AG10803 (cell line): Measurements from ENCODE around the gene MINDY1.

Experiments
- DNase-seq: peaks from one replicate; pipeline ENCODE4 v3.0.0; 2010; ENCODE audit warnings: low read depth
- H3K4me3 ChIP-seq: 2 replicates; pipeline ENCODE4 v1.5.1; 2011; ENCODE audit warnings: mild to moderate bottlenecking, low read length, control low read depth
- CTCF ChIP-seq: conservative IDR thresholded peaks from 2 replicates; pipeline ENCODE4 v1.5.1; 2011; ENCODE audit warnings: mild to moderate bottlenecking, low read length, control low read depth, inconsistent platforms

MINDY1 gene

GRCh38 chr1:150963321-150964163 is 43.2 kb downstream of the MINDY1 start:
- no peak for DNase-seq
- no peak overlapping the region for H3K4me3 ChIP-seq
- no peak for TF ChIP-seq CTCF

GRCh38 chr1:150961756-150962155 is 44.9 kb downstream of the MINDY1 start:
- TF ChIP-seq CTCF: no peak

GRCh38 chr1:150960646-150961045 is 46.1 kb downstream of the MINDY1 start:
- no peak for DNase-seq
- H3K4me3 ChIP-seq: no peak overlapping the region
- TF ChIP-seq CTCF: no peak

More at GRCh38 chr1:150961756-150962155, 44.9 kb downstream of the MINDY1 start:
- H3K4me3 ChIP-seq: no peak overlapping the region
- DNase-seq: no peak

GRCh38 chr1:150957666-150958065 is 49.0 kb downstream of the MINDY1 start:
- no peak for DNase-seq
- TF ChIP-seq CTCF: no peak
- no peak overlapping the region for H3K4me3 ChIP-seq

GRCh38 chr1:150955280-150955679 is 51.4 kb downstream of the MINDY1 start:
- TF ChIP-seq CTCF: no peak
- H3K4me3 ChIP-seq: no peak overlapping the region
- no peak for DNase-seq

GRCh38 chr1:150954708-150955107 is 52.0 kb downstream of the MINDY1 start:
- DNase-seq: no peak
- no peak for TF ChIP-seq CTCF
- no peak overlapping the region for H3K4me3 ChIP-seq
